Activated naive CD8-positive, alpha-beta T cell treated with anti-CD3 and anti-CD28 coated beads for 36 hours (primary cell): ENCODE data around the gene PPP1R1C. TPM values are rescaled to one million over a fixed set of nuclear protein-coding genes. Genes with fewer than 3 reads are reported as not detected.

Experiments used
- DNase-seq: peaks from one replicate; pipeline ENCODE4 v3.0.0; 2021
- H3K27ac Mint-ChIP-seq: one replicate; pipeline ENCODE4 v1.8.0; 2022; ENCODE audit warnings: mild to moderate bottlenecking, moderate library complexity, mixed read lengths
- H3K27me3 Mint-ChIP-seq: one replicate; pipeline ENCODE4 v1.8.0; 2022; ENCODE audit warnings: mild to moderate bottlenecking, mixed read lengths
- H3K36me3 Mint-ChIP-seq: one replicate; pipeline ENCODE4 v1.8.0; 2021; ENCODE audit warnings: mild to moderate bottlenecking, mixed read lengths
- H3K4me1 Mint-ChIP-seq: one replicate; pipeline ENCODE4 v1.8.0; 2021; ENCODE audit warnings: mixed read lengths
- H3K4me3 Mint-ChIP-seq: one replicate; pipeline ENCODE4 v1.8.0; 2022; ENCODE audit warnings: mild to moderate bottlenecking, moderate library complexity, mixed read lengths
- H3K9me3 Mint-ChIP-seq: one replicate; pipeline ENCODE4 v1.8.0; 2022; ENCODE audit warnings: mixed read lengths
- total RNA-seq, 2 experiments: library from RNA; stranded (reverse); gene quantifications; one replicate each; pipeline ENCODE4 v1.2.3, GENCODE V29; 2021

PPP1R1C gene
- total RNA-seq, 2 experiments from 2014 or later: not detected

GRCh38 chr2:182132605-182133004 lies 147.0 kb downstream of the PPP1R1C start:
- peaks cover 8% of the 10 kb centered on the region for H3K27me3 Mint-ChIP-seq
- H3K9me3 Mint-ChIP-seq: no peaks in the 10 kb centered on the region
- H3K27ac Mint-ChIP-seq: no peak overlapping the region
- no peak for DNase-seq
- H3K4me1 Mint-ChIP-seq: no peaks in the 10 kb centered on the region
- no peak overlapping the region for H3K4me3 Mint-ChIP-seq
- H3K36me3 Mint-ChIP-seq: no peaks in the 10 kb centered on the region

GRCh38 chr2:182133195-182133891 lies 147.7 kb downstream of the PPP1R1C start:
- no peaks in the 10 kb centered on the region for H3K36me3 Mint-ChIP-seq
- H3K4me3 Mint-ChIP-seq: no peak overlapping the region
- H3K27ac Mint-ChIP-seq: no peak overlapping the region
- no peaks in the 10 kb centered on the region for H3K4me1 Mint-ChIP-seq
- no peak for DNase-seq
- H3K27me3 Mint-ChIP-seq: peaks cover 4% of the 10 kb centered on the region
- H3K9me3 Mint-ChIP-seq: no peaks in the 10 kb centered on the region

GRCh38 chr2:182134201-182134600 lies 148.5 kb downstream of the PPP1R1C start:
- Mint-ChIP-seq H3K4me3 (no peak overlapping the region), H3K36me3 (no peaks in the 10 kb centered on the region), H3K4me1 (no peaks in the 10 kb centered on the region), H3K9me3 (no peaks in the 10 kb centered on the region), H3K27ac (no peak overlapping the region), H3K27me3 (peaks cover 7% of the 10 kb centered on the region)
- DNase-seq: no peak

- Mint-ChIP-seq H3K27me3 (peaks cover 7% of the 10 kb centered on the region), H3K27ac (no peak overlapping the region), H3K4me3 (no peak overlapping the region), H3K4me1 (no peaks in the 10 kb centered on the region), H3K36me3 (no peaks in the 10 kb centered on the region), H3K9me3 (no peaks in the 10 kb centered on the region)
- DNase-seq: no peak
Observed at GRCh38 chr2:182142062-182142461, 156.4 kb downstream of the PPP1R1C start.

GRCh38 chr2:182144041-182144775 lies 158.6 kb downstream of the PPP1R1C start:
- Mint-ChIP-seq H3K4me3 (no peak overlapping the region), H3K27ac (no peak overlapping the region), H3K9me3 (no peaks in the 10 kb centered on the region), H3K36me3 (no peaks in the 10 kb centered on the region), H3K4me1 (no peaks in the 10 kb centered on the region), H3K27me3 (peaks cover 4% of the 10 kb centered on the region)
- no peak for DNase-seq

- H3K4me1 Mint-ChIP-seq: no peaks in the 10 kb centered on the region
- no peaks in the 10 kb centered on the region for H3K36me3 Mint-ChIP-seq
- H3K27ac Mint-ChIP-seq: no peak overlapping the region
- DNase-seq: no peak
- H3K9me3 Mint-ChIP-seq: no peaks in the 10 kb centered on the region
- peaks cover 4% of the 10 kb centered on the region for H3K27me3 Mint-ChIP-seq
- no peak overlapping the region for H3K4me3 Mint-ChIP-seq
Observed at GRCh38 chr2:182144776-182145165, 159.1 kb downstream of the PPP1R1C start.

GRCh38 chr2:182148344-182148743 lies 162.7 kb downstream of the PPP1R1C start:
- H3K36me3 Mint-ChIP-seq: no peaks in the 10 kb centered on the region
- no peak overlapping the region for H3K27ac Mint-ChIP-seq
- no peak for DNase-seq
- H3K27me3 Mint-ChIP-seq: peaks cover 6% of the 10 kb centered on the region
- no peaks in the 10 kb centered on the region for H3K9me3 Mint-ChIP-seq
- H3K4me3 Mint-ChIP-seq: no peak overlapping the region
- no peaks in the 10 kb centered on the region for H3K4me1 Mint-ChIP-seq

- H3K9me3 Mint-ChIP-seq: no peaks in the 10 kb centered on the region
- no peak overlapping the region for H3K27ac Mint-ChIP-seq
- no peaks in the 10 kb centered on the region for H3K4me1 Mint-ChIP-seq
- H3K36me3 Mint-ChIP-seq: no peaks in the 10 kb centered on the region
- H3K27me3 Mint-ChIP-seq: peaks cover 8% of the 10 kb centered on the region
- no peak for DNase-seq
- H3K4me3 Mint-ChIP-seq: no peak overlapping the region
Observed at GRCh38 chr2:182163878-182164277, 178.2 kb downstream of the PPP1R1C start.

GRCh38 chr2:182164686-182165085 lies 179.0 kb downstream of the PPP1R1C start:
- Mint-ChIP-seq H3K36me3 (no peaks in the 10 kb centered on the region), H3K4me1 (no peaks in the 10 kb centered on the region), H3K27ac (no peak overlapping the region), H3K27me3 (peaks cover 8% of the 10 kb centered on the region), H3K4me3 (no peak overlapping the region), H3K9me3 (no peaks in the 10 kb centered on the region)
- DNase-seq: no peak

- H3K27ac Mint-ChIP-seq: no peak overlapping the region
- no peak for DNase-seq
- H3K4me3 Mint-ChIP-seq: no peak overlapping the region
- H3K36me3 Mint-ChIP-seq: no peaks in the 10 kb centered on the region
- no peaks in the 10 kb centered on the region for H3K4me1 Mint-ChIP-seq
- H3K9me3 Mint-ChIP-seq: no peaks in the 10 kb centered on the region
- peaks cover 5% of the 10 kb centered on the region for H3K27me3 Mint-ChIP-seq
Observed at GRCh38 chr2:182165202-182165601, 179.5 kb downstream of the PPP1R1C start.

GRCh38 chr2:182166406-182166805 lies 180.8 kb downstream of the PPP1R1C start:
- H3K36me3 Mint-ChIP-seq: no peaks in the 10 kb centered on the region
- H3K27me3 Mint-ChIP-seq: peaks cover 4% of the 10 kb centered on the region
- no peak overlapping the region for H3K27ac Mint-ChIP-seq
- no peak overlapping the region for H3K4me3 Mint-ChIP-seq
- DNase-seq: no peak
- no peaks in the 10 kb centered on the region for H3K9me3 Mint-ChIP-seq
- H3K4me1 Mint-ChIP-seq: no peaks in the 10 kb centered on the region

GRCh38 chr2:182166841-182167240 lies 181.2 kb downstream of the PPP1R1C start:
- H3K9me3 Mint-ChIP-seq: no peaks in the 10 kb centered on the region
- no peak overlapping the region for H3K27ac Mint-ChIP-seq
- H3K4me3 Mint-ChIP-seq: no peak overlapping the region
- no peaks in the 10 kb centered on the region for H3K27me3 Mint-ChIP-seq
- DNase-seq: no peak
- no peaks in the 10 kb centered on the region for H3K36me3 Mint-ChIP-seq
- H3K4me1 Mint-ChIP-seq: no peaks in the 10 kb centered on the region

Other genes with a start within 250 kb of the PPP1R1C start
- 10 to 100 TPM; 47.2 to 49.4 TPM for gene ITPRID2, start 94.1 kb upstream of the PPP1R1C start, total RNA-seq